ENCODE results near the gene CNTNAP5.

The CNTNAP5 gene

GRCh38 chr2:124258140-124258880 lies 233.2 kb downstream of the CNTNAP5 start:
- no peak overlapping the region for H3K4me3 ChIP-seq (replicated peaks; ENCODE audit: low read depth, low read length)
- DNase-seq (ENCODE audit: extremely low read depth, low read depth) = no peak
- TF ChIP-seq, protein P1, sequence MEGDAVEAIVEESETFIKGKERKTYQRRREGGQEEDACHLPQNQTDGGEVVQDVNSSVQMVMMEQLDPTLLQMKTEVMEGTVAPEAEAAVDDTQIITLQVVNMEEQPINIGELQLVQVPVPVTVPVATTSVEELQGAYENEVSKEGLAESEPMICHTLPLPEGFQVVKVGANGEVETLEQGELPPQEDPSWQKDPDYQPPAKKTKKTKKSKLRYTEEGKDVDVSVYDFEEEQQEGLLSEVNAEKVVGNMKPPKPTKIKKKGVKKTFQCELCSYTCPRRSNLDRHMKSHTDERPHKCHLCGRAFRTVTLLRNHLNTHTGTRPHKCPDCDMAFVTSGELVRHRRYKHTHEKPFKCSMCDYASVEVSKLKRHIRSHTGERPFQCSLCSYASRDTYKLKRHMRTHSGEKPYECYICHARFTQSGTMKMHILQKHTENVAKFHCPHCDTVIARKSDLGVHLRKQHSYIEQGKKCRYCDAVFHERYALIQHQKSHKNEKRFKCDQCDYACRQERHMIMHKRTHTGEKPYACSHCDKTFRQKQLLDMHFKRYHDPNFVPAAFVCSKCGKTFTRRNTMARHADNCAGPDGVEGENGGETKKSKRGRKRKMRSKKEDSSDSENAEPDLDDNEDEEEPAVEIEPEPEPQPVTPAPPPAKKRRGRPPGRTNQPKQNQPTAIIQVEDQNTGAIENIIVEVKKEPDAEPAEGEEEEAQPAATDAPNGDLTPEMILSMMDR (IDR thresholded peaks at IDR 0.05; ENCODE audit: low read depth, low read length, missing control alignments) = no peak

GRCh38 chr2:124261456-124261855 lies 236.4 kb downstream of the CNTNAP5 start:
- no peak for DNase-seq (ENCODE audit: extremely low read depth, low read depth)
- TF ChIP-seq, protein P1 (IDR thresholded peaks at IDR 0.05; ENCODE audit: low read depth, low read length, missing control alignments) = no peak
- no peak overlapping the region for H3K4me3 ChIP-seq (replicated peaks; ENCODE audit: low read depth, low read length)

DNA sequence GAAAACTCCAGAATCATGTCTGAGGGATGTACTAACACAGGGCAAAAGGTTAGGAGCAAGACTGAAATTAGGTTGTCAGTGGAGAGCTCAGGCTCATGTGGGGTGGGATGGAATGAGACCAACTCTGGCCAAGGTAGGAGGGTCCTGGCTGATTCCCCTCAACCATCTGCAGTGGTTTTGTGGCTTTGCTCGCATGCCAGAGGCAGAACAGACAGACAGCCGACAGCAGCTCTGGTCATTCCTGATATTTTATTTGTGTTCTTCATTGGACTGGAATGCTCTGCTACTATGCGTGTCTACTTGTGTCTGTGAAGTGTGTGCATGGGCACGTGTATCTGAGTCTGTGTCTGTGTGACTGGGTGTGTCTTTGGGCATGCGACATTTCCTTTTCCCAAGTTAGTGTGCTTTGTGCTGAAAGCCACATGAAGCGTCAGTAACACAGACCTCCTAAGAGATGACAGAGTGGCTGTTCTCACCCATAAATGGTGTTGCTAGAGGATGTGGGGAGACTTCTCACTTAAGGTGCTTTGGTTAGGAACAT lies 239.5 kb downstream of the CNTNAP5 start:
- no peak for DNase-seq (ENCODE audit: extremely low read depth, low read depth)
- no peak overlapping the region for H3K4me3 ChIP-seq (replicated peaks; ENCODE audit: low read depth, low read length)
- TF ChIP-seq, protein P1 (IDR thresholded peaks at IDR 0.05; ENCODE audit: low read depth, low read length, missing control alignments) = no peak

DNA sequence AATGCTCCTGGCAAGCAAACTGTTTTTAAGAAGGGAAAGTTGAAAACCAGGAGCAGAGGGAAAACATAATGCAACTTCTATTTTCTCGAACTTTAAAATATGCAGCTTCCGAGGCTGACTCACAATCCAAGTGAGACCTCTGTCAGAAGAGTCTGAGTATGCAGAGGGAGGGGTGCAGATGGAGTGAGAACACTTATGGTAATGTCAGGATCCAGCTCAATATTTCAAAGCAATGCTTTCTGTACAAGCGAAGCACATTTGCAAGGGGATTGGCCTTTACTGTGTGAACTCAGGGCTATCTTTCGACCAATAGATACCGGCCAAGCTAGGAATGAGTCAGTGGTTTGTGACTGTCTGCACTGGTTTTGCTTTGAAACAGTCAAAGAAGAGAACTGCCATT lies 242.7 kb downstream of the CNTNAP5 start:
- DNase-seq (ENCODE audit: extremely low read depth, low read depth) = no peak
- no peak overlapping the region for H3K4me3 ChIP-seq (replicated peaks; ENCODE audit: low read depth, low read length)
- TF ChIP-seq, protein P1 (IDR thresholded peaks at IDR 0.05; ENCODE audit: low read depth, low read length, missing control alignments) = no peak

- H3K4me3 ChIP-seq (replicated peaks; ENCODE audit: low read depth, low read length) = no peak overlapping the region
- no peak for DNase-seq (ENCODE audit: extremely low read depth, low read depth)
- TF ChIP-seq, protein P1 (IDR thresholded peaks at IDR 0.05; ENCODE audit: low read depth, low read length, missing control alignments) = no peak
Measured at GRCh38 chr2:124269348-124269747, 244.3 kb downstream of the CNTNAP5 start.

DNA sequence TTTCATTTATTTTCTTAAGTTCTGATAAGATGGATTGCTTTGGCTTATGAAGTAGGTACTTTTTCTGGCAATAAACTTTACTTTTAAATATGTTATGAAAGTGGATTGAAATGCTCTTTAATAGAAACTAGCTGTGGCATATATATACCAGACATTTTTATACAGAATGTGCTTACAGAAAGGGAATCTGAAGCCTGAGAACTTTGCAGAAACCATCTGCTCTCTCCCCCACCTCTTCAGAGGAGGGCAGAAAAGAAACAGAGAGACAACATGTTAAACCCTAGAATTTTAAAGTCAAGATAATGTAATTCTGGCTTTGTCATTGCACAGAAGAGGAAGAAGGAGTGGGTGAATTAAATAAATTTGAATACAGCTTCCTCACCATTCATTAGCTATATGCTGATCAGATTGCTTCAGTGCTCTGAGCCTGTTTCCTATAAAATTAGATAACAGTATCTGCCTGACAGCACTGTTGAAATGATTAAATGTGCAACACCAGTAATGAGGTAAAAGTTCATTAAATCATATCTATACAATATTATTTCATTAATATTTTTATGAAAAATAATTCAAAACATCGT lies 247.3 kb downstream of the CNTNAP5 start:
- no peak for DNase-seq (ENCODE audit: extremely low read depth, low read depth)
- H3K4me3 ChIP-seq (replicated peaks; ENCODE audit: low read depth, low read length) = no peak overlapping the region
- TF ChIP-seq, protein P1 (IDR thresholded peaks at IDR 0.05; ENCODE audit: low read depth, low read length, missing control alignments) = no peak

Measured in HFF-Myc (cell line).